Measurements from ENCODE around the gene C14orf119. TPM values are rescaled to one million over a fixed set of nuclear protein-coding genes. Genes with fewer than 3 reads are reported as not detected.

Gene C14orf119
- total RNA-seq, 1 experiment from 2014 or later, result 46.8 TPM

- TF ChIP-seq REST (IDR thresholded peaks at IDR 0.05; ENCODE audit: low read depth) (no peak), JUND (IDR thresholded peaks at IDR 0.05) (no peak), CEBPB (IDR thresholded peaks at IDR 0.05; ENCODE audit: low read depth) (no peak), SRF (IDR thresholded peaks at IDR 0.05; ENCODE audit: low read depth) (no peak), ZFX (IDR thresholded peaks at IDR 0.05) (no peak), YY1 (IDR thresholded peaks at IDR 0.05; ENCODE audit: extremely low read depth, insufficient replicate concordance, low read depth, low read length) (no peak), CBX3 (IDR thresholded peaks at IDR 0.05; ENCODE audit: low read depth) (no peak), POLR2AphosphoS5 (IDR thresholded peaks at IDR 0.05; ENCODE audit: low read depth, low read length) (no peak), ZBTB33 (IDR thresholded peaks at IDR 0.05; ENCODE audit: extremely low read depth, insufficient replicate concordance, low read length) (no peak), RAD21 (IDR thresholded peaks at IDR 0.05; ENCODE audit: low read depth) (no peak), CTCF (IDR thresholded peaks at IDR 0.05 in 2 of 3, conservative IDR thresholded peaks at IDR 0.05 in 1 of 3; ENCODE audit: borderline replicate concordance in 1 of 3, insufficient read depth in 1 of 3, low read depth in 2 of 3, low read length in 2 of 3) (no peak), EZH2phosphoT487 (IDR thresholded peaks at IDR 0.05; ENCODE audit: borderline replicate concordance) (no peak), EZH2 (IDR thresholded peaks at IDR 0.05) (no peak), TCF7L2 (IDR thresholded peaks at IDR 0.05; ENCODE audit: borderline replicate concordance, extremely low read depth, insufficient read depth, insufficient read length) (no peak), ZNF274 (IDR thresholded peaks at IDR 0.05; ENCODE audit: low read depth, low read length) (no peak), EGR1 (IDR thresholded peaks at IDR 0.05; ENCODE audit: low read depth) (no peak), FOSL1 (IDR thresholded peaks at IDR 0.05; ENCODE audit: low read depth) (no peak), SIN3A (IDR thresholded peaks at IDR 0.05; ENCODE audit: low read depth) (no peak), POLR2A (IDR thresholded peaks at IDR 0.05; ENCODE audit: borderline replicate concordance, extremely low read depth, insufficient read depth, insufficient read length) (no peak)
- no peaks in the 10 kb centered on the region for H3K79me2 ChIP-seq (ENCODE audit: insufficient read depth, low read length)
- intact Hi-C loops (cut with micrococcal nuclease), result no loop called here
- no peaks in the 10 kb centered on the region for H3K27me3 ChIP-seq (ENCODE audit: insufficient read depth, low read length)
- peaks cover 12 to 17% of the 10 kb centered on the region in 2 experiments for H3K4me1 ChIP-seq (ENCODE audit: control insufficient read depth in 1 of 2, insufficient read depth in 2 of 2, low read length in 2 of 2)
- no peaks in the 10 kb centered on the region for H3K36me3 ChIP-seq (ENCODE audit: control insufficient read depth in 1 of 2, insufficient read depth in 2 of 2, low read length in 2 of 2)
- CTCF ChIA-PET, result interaction anchor here (0.6 to 2.2 kb wide), 3 partner anchors 17 to 66 kb away, joined by 3 to 8 read pairs (median 7); no protein-coding TSS in a partner anchor
- no peaks in the 10 kb centered on the region for H3K9me3 ChIP-seq (ENCODE audit: control insufficient read depth in 1 of 2, insufficient read depth in 1 of 2, low read depth in 1 of 2, low read length in 2 of 2)
- ATAC-seq, result no peak
- no peak overlapping the region for H3K9ac ChIP-seq (ENCODE audit: low read length)
- H3K4me2 ChIP-seq (ENCODE audit: low read length), result no peak overlapping the region
- no peak overlapping the region for H2AFZ ChIP-seq (ENCODE audit: low read depth, low read length, poor library complexity, severe bottlenecking)
- POLR2A ChIA-PET, result no interaction called here
- DNase-seq (ENCODE audit: low read depth, low spot score), result no peak
- H3K27ac ChIP-seq (ENCODE audit: low read depth, low read length), result no peak overlapping the region
- no peaks in the 10 kb centered on the region for H4K20me1 ChIP-seq (ENCODE audit: insufficient read depth)
- H3K4me3 ChIP-seq (replicated peaks in 1 of 2; ENCODE audit: low read depth in 1 of 2, low read length in 2 of 2), result no peak overlapping the region
- RAD21 ChIA-PET (ENCODE audit: low non-redundant PET in 1 of 2, low total read pairs in 2 of 2, uncharacterized antibody in 2 of 2, unreplicated experiment in 2 of 2), result interaction anchor here in 1 of 2 experiments (1.0 kb wide), 1 partner anchor 66 kb away, joined by 5 read pairs; no protein-coding TSS in a partner anchor
- no TSS peak for BruUV-seq (replicated peaks)
- H3K9me2 ChIP-seq (ENCODE audit: insufficient read depth), result no peaks in the 10 kb centered on the region
Measured at GRCh38 chr14:23052182-23052623, 43.1 kb upstream of the C14orf119 start.

Measured in HCT116 (cell line).